MM.1S (cell line): ENCODE results near the gene PDIA6.

Experiments used
- DNase-seq: peaks from one replicate; pipeline ENCODE4 v3.0.0-alpha.2; 2015
- H2AFZ ChIP-seq: fragments of 300-600 bp; sonication (generic); 2 replicates; pipeline ENCODE4 v1.6.0; 2016; ENCODE audit warnings: antibody characterized with exemption, low read length
- H3F3A ChIP-seq: fragments of 300-600 bp; sonication (generic); 2 replicates; pipeline ENCODE4 v1.6.1; 2016; ENCODE audit warnings: mild to moderate bottlenecking, antibody characterized with exemption, low read length, moderate library complexity, mixed read lengths; ENCODE audit not compliant: insufficient read depth
- H3K27ac ChIP-seq: fragments of 300-600 bp; sonication (generic); 2 replicates; pipeline ENCODE4 v1.5.1; 2016; ENCODE audit warnings: mild to moderate bottlenecking, low read length
- H3K27me3 ChIP-seq: fragments of 300-600 bp; sonication (generic); replicated peaks from 2 replicates; pipeline ENCODE4 v1.6.0; 2016; ENCODE audit warnings: low read length; ENCODE audit not compliant: insufficient read depth
- H3K36me3 ChIP-seq: fragments of 300-600 bp; sonication (generic); replicated peaks from 2 replicates; pipeline ENCODE4 v1.6.1; 2016; ENCODE audit warnings: mild to moderate bottlenecking, low read length, mixed read lengths; ENCODE audit not compliant: insufficient read depth
- H3K4me1 ChIP-seq: fragments of 300-600 bp; sonication (generic); 2 replicates; pipeline ENCODE4 v1.6.1; 2016; ENCODE audit warnings: low read length, mixed read lengths
- H3K4me2 ChIP-seq: fragments of 300-600 bp; sonication (generic); 2 replicates; pipeline ENCODE4 v1.6.0; 2016; ENCODE audit warnings: low read depth, low read length
- H3K4me3 ChIP-seq: fragments of 300-600 bp; sonication (generic); 2 replicates; pipeline ENCODE4 v1.5.1; 2016; ENCODE audit warnings: low read length, mixed read lengths
- H3K79me2 ChIP-seq: fragments of 300-600 bp; sonication (generic); 2 replicates; pipeline ENCODE4 v1.6.1; 2016; ENCODE audit warnings: mixed run types, low read length, mixed read lengths
- H3K9ac ChIP-seq: fragments of 300-600 bp; sonication (generic); 2 replicates; pipeline ENCODE4 v1.6.1; 2016; ENCODE audit warnings: low read length, mixed read lengths
- H3K9me2 ChIP-seq: fragments of 300-600 bp; sonication (generic); replicated peaks from 2 replicates; pipeline ENCODE4 v1.6.1; 2016; ENCODE audit warnings: mild to moderate bottlenecking, low read length, mixed read lengths; ENCODE audit not compliant: insufficient read depth
- H3K9me3 ChIP-seq: fragments of 300-600 bp; sonication (generic); replicated peaks from 2 replicates; pipeline ENCODE4 v1.6.1; 2016; ENCODE audit warnings: mild to moderate bottlenecking, low read length, mixed read lengths; ENCODE audit not compliant: insufficient read depth
- H4K20me1 ChIP-seq: fragments of 300-600 bp; sonication (generic); 2 replicates; pipeline ENCODE4 v1.6.1; 2016; ENCODE audit warnings: mild to moderate bottlenecking, low read length, moderate library complexity, mixed read lengths; ENCODE audit not compliant: insufficient read depth
- CTCF ChIP-seq: fragments of 300-600 bp; sonication (generic); IDR thresholded peaks from 2 replicates; pipeline ENCODE4 v1.5.1; 2016; ENCODE audit warnings: antibody characterized with exemption, low read length, mixed read lengths
- EZH2 ChIP-seq: fragments of 300-600 bp; sonication (generic); optimal IDR thresholded peaks from 2 replicates; pipeline ENCODE3; 2017; ENCODE audit warnings: low read depth, mild to moderate bottlenecking, antibody characterized with exemption, low read length, mixed read lengths
- EZH2phosphoT487 ChIP-seq: fragments of 300-600 bp; sonication (generic); IDR thresholded peaks from 2 replicates; pipeline ENCODE4 v1.6.1; 2018; ENCODE audit warnings: antibody characterized with exemption, low read length

The PDIA6 gene

GRCh38 chr2:10755621-10756020, 57.0 kb downstream of the PDIA6 start:
- H3K4me2 ChIP-seq: no peak overlapping the region
- H3K27me3 ChIP-seq: no peaks in the 10 kb centered on the region
- H3K36me3 ChIP-seq: no peaks in the 10 kb centered on the region
- TF ChIP-seq EZH2phosphoT487 (no peak), CTCF (no peak), EZH2 (no peak)
- no peak overlapping the region for H3K27ac ChIP-seq
- no peak overlapping the region for H3K9ac ChIP-seq
- no peak overlapping the region for H2AFZ ChIP-seq
- H3K9me3 ChIP-seq: no peaks in the 10 kb centered on the region
- no peak for DNase-seq
- H3K9me2 ChIP-seq: no peaks in the 10 kb centered on the region
- H3K4me1 ChIP-seq: no peaks in the 10 kb centered on the region
- H4K20me1 ChIP-seq: no peaks in the 10 kb centered on the region
- no peaks in the 10 kb centered on the region for H3K79me2 ChIP-seq
- H3K4me3 ChIP-seq: no peak overlapping the region
- H3F3A ChIP-seq: no peaks in the 10 kb centered on the region

DNA sequence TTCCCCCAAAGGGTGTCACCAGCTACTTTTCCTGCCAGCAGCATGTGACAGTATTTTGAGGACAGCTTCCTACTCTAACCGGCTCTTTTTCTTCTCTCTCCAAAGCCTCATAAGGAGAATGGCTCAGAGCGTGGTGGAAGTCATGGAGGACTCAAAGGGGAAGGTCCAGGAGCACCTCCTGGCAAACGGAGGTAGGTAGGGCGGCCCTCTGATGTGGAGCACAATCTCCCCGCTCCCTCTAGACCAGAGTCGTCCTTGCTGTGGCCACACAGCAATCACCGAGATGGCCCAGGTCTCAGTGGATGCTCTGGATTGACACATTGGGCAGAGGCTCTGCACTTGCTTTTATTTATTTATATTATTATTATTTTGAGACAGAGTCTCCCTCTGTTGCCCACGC, 58.7 kb downstream of the PDIA6 start:
- H3K4me2 ChIP-seq: no peak overlapping the region
- H3F3A ChIP-seq: no peaks in the 10 kb centered on the region
- H3K9me2 ChIP-seq: no peaks in the 10 kb centered on the region
- H4K20me1 ChIP-seq: no peaks in the 10 kb centered on the region
- H2AFZ ChIP-seq: no peak overlapping the region
- DNase-seq: no peak
- no peaks in the 10 kb centered on the region for H3K9me3 ChIP-seq
- H3K4me3 ChIP-seq: no peak overlapping the region
- no peak for TF ChIP-seq EZH2phosphoT487
- no peak for TF ChIP-seq CTCF
- H3K27ac ChIP-seq: no peak overlapping the region
- H3K9ac ChIP-seq: no peak overlapping the region
- H3K4me1 ChIP-seq: no peaks in the 10 kb centered on the region
- H3K27me3 ChIP-seq: no peaks in the 10 kb centered on the region
- no peaks in the 10 kb centered on the region for H3K36me3 ChIP-seq
- no peaks in the 10 kb centered on the region for H3K79me2 ChIP-seq

DNA sequence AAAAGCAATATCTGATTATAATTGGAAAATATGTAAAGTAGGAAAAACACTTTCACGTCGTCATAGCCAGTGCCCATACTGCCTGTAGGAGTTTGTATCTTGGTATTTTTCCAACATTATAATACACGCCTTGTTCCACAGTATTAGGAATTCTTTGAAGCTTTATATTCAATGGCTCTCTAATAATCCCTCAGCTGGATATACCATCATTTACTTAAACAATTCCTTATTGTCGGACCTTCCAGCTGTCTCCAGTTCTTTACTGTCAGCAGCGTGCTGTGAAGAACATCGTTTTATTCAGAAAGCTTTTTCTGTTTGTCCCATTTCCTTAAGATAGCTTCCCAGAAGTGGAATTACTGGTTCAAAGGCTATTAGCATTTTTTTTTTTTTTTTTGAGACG, 59.4 kb downstream of the PDIA6 start:
- Histone ChIP-seq H3K4me1 (no peaks in the 10 kb centered on the region), H3K27ac (no peak overlapping the region), H3K79me2 (no peaks in the 10 kb centered on the region), H3K36me3 (no peaks in the 10 kb centered on the region), H3K9ac (no peak overlapping the region), H3K9me3 (no peaks in the 10 kb centered on the region), H3K9me2 (no peaks in the 10 kb centered on the region), H4K20me1 (no peaks in the 10 kb centered on the region), H3K4me2 (no peak overlapping the region), H3F3A (no peaks in the 10 kb centered on the region), H3K4me3 (no peak overlapping the region), H3K27me3 (no peaks in the 10 kb centered on the region), H2AFZ (no peak overlapping the region)
- TF ChIP-seq EZH2phosphoT487: no peak
- no peak for TF ChIP-seq EZH2
- DNase-seq: no peak

GRCh38 chr2:10752236-10752635, 60.3 kb downstream of the PDIA6 start:
- no peak overlapping the region for H2AFZ ChIP-seq
- no peaks in the 10 kb centered on the region for H3K9me2 ChIP-seq
- H3K4me2 ChIP-seq: no peak overlapping the region
- H3K36me3 ChIP-seq: no peaks in the 10 kb centered on the region
- TF ChIP-seq CTCF (no peak), EZH2 (no peak), EZH2phosphoT487 (no peak)
- no peak overlapping the region for H3K4me3 ChIP-seq
- no peaks in the 10 kb centered on the region for H3K27me3 ChIP-seq
- no peaks in the 10 kb centered on the region for H3K79me2 ChIP-seq
- H4K20me1 ChIP-seq: no peaks in the 10 kb centered on the region
- no peaks in the 10 kb centered on the region for H3K4me1 ChIP-seq
- DNase-seq: no peak
- no peaks in the 10 kb centered on the region for H3F3A ChIP-seq
- H3K27ac ChIP-seq: no peak overlapping the region
- no peaks in the 10 kb centered on the region for H3K9me3 ChIP-seq
- H3K9ac ChIP-seq: no peak overlapping the region
